HCEC 1CT (cell line): ENCODE data around the gene CACHD1.
"Not testable (repeated sequence)": the region's sequence is repeated elsewhere in the genome, so short reads cannot be mapped to it uniquely, and the experiment has no call there.

Experiments used
- DNase-seq: peaks from one replicate; pipeline ENCODE4 v3.0.0-alpha.2; 2017

Gene CACHD1

DNA sequence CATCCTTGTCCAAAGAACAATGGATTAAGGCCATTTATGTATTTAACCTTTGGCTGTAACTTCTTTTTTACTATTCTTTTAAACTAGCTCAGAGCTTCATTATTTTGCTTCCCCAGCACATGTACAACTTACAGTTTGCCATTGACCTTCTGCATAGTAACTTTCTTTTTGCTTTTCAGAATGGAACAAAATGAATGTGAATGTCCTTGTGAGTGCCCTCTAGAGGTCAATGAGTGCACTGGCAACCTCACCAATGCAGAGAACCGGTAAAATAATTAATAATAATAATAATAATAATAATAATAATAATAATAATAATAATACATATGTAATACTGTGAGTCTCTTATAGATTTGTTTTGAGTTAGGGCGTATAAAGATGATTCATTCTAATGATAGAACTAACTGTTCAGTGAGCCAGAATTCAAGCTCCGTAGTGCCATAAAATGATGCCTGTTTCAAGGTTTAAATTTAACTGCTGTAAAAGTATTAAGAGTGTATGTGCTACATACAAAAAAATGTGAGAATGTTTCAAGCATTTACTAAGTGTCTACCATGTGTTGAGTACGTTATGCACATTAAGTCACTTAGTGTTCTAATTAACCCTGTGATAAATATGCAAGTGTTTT is 205.9 kb downstream of the CACHD1 start:
- peak; percentile 14 for DNase-seq

- DNase-seq, result no peak
Observed at GRCh38 chr1:64676386-64676785, 206.5 kb downstream of the CACHD1 start.

- DNase-seq, result no peak
Observed at GRCh38 chr1:64677532-64677931, 207.6 kb downstream of the CACHD1 start.

GRCh38 chr1:64678366-64678765 is 208.4 kb downstream of the CACHD1 start:
- DNase-seq, result no peak

DNA sequence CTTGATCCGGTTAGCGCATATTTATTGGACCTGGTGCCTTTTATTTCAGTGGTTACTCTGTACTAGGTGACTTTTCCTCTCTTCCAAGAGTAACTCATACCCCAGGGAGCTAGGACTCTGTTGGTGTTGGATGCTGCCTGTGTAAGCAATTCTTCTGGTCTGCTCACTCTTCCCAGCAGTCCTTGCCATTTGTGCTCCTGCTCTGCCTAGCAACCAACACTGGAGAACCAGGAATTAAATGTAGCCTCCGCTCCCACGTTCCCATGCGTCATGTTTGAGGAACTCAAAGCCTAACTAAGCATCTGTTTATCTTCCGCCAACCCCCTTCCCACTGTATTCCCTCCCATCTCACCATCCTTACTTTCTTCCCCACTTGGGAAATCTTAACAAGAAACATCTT is 209.2 kb downstream of the CACHD1 start:
- DNase-seq, result no peak

DNA sequence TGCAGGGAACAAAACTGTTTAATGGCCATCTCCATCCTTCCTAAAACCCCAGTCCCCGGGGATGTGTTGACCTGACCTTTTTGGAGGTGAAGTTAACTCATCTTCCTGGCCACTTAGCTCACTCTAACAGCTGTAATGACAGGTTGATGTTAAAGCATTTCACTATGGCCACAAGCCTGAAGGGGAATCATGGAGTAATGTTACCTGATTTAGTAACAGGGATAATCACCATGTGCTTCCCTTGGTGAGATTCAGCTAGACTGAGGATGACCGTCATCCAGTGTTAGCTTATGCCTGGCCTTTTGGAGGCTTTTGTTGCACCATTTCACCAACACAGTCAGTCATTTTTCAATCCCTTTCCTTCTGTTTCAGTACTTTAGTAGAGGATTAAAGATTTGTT is 210.7 kb downstream of the CACHD1 start:
- DNase-seq, result no peak

DNA sequence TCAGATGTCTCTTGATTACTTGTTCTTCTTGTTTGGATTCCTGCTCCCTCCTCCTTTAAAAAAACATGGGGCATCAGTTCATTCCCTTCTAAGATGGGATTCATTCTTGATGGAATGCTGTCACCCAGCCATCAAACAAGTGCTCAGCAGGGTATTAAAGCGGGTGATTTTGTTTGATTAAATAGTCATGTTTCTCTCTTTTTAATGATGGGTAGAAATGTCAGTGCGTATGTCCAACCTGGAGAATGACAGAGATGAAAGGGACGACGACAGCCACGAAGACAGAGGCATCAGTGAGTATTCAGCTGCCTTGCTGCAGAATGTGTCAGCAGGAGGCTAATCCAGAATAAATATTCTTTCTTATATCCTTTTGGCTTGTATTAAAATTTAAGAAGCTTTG is 211.1 kb downstream of the CACHD1 start:
- no peak for DNase-seq

GRCh38 chr1:64683419-64683818 is 213.5 kb downstream of the CACHD1 start:
- no peak for DNase-seq

- no peak for DNase-seq
Observed at GRCh38 chr1:64685217-64685616, 215.3 kb downstream of the CACHD1 start.

DNA sequence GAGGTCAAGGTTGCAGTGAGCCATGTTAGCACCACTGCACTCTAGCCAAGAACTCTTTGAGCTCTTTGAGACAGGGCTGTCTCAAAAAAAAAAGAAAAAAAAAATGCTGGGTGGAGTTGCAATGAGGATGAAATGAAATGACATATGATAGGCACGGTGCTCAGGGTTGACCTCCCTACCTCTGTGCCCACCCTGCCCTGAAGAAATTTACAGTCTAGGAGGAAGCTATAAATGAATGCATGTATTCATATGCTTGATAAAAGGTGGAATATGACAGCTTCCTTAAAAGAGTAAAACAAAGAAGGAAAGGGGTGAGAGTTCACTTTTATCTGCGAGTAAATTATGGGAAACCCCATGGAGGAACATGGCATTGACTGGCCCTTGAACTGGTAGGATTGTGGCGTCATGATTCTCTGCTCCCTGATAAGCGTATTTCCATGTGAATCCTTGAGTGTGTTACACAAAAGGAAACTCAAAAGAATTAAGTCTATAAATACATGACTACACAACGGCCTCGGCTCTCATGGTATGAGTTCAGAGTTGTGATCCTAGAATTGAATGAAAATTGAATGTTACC is 215.9 kb downstream of the CACHD1 start:
- no peak for DNase-seq

- peak; percentile 66 for DNase-seq
Observed at GRCh38 chr1:64686828-64687724, 217.1 kb downstream of the CACHD1 start.

- peak; percentile 69 for DNase-seq
Observed at GRCh38 chr1:64687725-64688327, 217.9 kb downstream of the CACHD1 start.

DNA sequence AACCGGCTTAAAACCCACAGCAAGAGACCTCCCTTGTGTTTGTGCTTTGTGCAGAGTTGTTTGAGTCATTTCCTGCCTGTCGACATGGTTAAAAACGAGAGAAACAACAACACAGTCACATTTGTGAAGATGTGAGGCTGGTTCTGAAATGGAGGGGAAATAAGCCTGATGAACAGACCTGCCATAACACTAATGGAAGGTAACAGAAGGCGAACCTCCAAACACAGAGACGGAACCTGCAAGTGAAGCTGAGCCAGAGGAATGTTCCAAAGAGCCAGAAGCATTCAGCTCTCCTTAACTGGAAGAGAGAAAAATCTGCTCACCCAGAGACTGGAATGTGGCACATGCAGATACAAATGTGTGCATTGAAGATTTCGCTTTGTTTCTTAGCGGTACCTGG is 221.7 kb downstream of the CACHD1 start:
- peak; percentile 43 for DNase-seq

DNA sequence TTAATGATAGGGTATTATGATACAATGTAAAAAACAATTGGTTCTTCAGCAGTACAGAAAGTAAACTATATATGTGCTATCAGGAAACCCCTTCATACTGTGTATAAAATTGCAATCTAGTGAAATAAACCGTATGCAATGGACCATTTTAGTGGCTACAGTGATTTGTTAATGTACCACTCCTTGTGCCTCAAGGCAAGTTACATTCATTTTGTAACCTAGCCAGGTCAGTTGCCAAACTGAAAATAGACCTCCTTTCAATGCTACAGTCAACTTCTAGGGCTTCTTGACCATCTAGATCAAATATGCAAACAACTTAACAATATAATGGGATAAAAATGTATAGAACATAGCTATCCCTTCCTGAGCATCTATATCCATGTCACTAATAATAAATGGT is 223.0 kb downstream of the CACHD1 start:
- no peak for DNase-seq

- no peak for DNase-seq
Observed at GRCh38 chr1:64693406-64693805, 223.5 kb downstream of the CACHD1 start.

DNA sequence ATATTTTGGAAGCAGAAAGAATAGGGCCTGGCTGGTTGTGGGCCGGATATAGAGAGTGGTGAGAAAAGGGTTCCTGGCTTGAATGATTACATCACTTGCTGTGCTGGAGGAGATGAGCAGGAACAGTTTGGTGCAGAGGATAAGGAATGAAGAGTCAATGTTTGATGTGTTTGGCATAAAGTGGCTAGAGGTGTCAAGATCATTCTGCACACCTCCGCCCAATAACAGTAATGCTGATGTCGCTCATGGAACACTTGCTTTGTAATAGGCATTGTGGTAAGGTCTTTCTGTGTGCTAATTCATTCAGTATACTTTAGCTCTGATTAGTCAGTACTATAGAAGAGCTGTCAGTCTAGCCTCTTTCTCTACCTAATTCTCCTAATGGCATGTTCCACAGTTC is 226.9 kb downstream of the CACHD1 start:
- no peak for DNase-seq

DNA sequence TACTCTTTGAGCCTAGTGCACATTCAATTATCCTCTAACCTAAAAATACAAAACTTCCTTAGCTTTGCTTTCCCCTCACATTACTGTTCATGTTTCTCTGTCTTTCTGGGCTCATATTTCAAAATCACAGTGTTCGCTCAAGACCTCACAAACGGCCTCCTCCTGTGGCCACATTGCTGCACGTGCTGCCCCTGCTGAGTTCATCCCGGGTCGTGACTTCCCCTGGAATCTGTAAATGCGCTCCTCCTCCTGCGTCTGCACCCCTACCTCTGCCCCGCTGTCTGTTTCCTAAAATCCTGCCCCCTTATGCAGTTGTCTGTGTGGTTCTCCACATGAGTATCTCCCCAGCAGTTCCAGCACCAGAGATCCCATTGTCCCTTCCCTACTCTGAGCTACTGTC is 229.4 kb downstream of the CACHD1 start:
- DNase-seq, result no peak

DNA sequence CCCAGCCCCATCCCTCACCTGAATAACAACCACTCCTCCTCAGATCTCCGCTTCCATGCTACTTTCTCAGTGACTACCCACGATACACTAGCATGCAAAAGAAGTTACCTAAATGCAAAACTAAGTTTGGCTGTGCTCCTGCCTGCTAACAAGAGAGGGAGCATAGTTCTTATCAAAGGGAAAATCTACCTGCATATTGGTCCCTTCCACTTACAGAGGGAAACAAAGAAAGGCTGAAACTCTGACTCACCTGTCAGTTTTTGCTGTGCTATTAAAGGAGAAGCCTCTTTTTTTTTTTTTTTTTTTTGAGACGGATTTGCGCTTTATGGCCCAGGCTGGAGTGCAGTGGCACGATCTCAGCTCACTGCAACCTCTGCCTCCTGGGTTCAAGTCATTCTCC is 231.1 kb downstream of the CACHD1 start:
- DNase-seq, result no peak

- DNase-seq, result no peak
Observed at GRCh38 chr1:64701886-64702285, 232.0 kb downstream of the CACHD1 start.

DNA sequence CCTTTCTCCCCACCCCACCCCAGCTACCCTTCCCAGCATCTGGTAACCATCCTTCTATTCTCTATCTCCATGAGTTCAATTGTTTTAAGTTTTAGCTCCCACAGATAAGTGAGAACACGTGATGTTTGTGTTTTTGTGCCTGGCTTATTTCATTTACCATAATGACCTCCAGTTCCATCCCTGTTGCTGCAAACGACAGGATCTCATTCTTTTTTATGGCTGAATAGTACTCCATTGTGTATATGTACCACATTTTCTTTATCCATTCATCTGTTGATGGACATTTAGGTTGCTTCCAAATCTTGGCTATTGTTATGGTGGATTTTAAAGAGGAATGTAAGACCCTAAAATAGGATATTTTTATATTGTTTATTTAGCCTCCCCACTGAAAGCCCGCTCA is 232.7 kb downstream of the CACHD1 start:
- not testable (repeated sequence) for DNase-seq

DNA sequence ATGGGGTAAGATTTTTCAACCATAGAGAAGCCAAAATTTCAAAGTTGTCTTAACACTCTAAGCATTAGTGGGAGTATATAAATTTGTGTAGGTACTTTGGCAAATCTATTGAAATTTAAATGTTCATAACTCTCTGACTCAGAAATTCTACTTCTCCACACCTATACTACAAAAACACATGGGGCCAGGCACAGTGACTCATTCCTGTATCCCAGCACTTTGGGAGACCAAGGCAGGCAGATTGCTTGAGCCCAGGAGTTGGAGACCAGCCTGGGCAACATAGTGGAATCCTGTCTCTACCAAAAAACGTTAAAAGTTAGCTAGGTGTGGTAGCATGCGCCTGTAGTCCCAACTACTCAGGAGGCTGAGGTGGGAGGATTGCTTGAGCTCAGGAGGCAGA is 233.7 kb downstream of the CACHD1 start:
- no peak for DNase-seq

GRCh38 chr1:64705591-64705990 is 235.7 kb downstream of the CACHD1 start:
- DNase-seq, result no peak

DNA sequence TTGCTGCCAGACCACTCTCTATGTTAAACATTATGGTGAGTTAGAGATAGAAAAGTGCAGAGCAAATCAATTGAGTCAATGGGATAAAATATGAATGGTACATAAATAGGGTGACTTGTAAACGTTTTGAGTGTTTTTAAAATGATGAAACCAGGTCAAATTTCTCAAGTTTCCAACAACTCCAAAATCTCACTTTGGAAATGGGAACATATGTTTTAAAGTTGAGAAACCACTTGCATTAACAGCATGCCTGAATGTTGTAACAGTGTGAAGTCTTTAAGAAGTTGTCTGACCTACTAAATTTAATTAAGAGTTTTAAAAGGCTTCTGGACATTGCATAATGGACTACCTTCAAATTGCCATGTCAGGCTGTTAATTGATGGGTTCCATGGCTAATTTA is 241.3 kb downstream of the CACHD1 start:
- no peak for DNase-seq

DNA sequence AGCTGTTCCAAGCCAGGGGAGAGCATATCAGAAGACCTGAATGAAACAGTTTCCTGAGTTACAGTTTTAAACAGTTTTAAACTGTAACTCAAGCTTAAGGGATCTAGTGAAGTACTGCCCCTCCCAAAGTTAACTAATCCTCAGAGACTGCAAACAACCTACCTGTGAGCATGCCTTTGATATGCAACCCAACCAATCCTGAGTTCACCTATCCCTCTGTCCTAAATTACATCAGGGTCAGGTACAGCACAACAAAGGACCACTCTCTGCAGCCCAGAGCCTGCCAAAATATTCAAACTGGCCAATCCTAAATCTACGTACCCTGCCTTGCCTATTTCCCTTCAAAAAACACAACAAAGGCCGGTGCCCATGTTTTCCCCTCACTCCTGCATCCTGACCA is 242.1 kb downstream of the CACHD1 start:
- DNase-seq, result no peak
